DND-41 (cell line): ENCODE data around the gene IWS1.

Source experiments
- CTCF ChIP-seq: IDR thresholded peaks from 2 replicates; pipeline ENCODE4 v1.5.1; 2012; ENCODE audit warnings: borderline replicate concordance, low read length, moderate library complexity, mild to moderate bottlenecking; ENCODE audit not compliant: poor library complexity, severe bottlenecking; ENCODE audit errors: extremely low read depth
- EZH2 ChIP-seq: IDR thresholded peaks from 3 replicates; pipeline ENCODE4 v1.6.1; 2012; ENCODE audit warnings: borderline replicate concordance, low read depth, mild to moderate bottlenecking, moderate library complexity, low read length, inconsistent platforms; ENCODE audit not compliant: severe bottlenecking

DNA sequence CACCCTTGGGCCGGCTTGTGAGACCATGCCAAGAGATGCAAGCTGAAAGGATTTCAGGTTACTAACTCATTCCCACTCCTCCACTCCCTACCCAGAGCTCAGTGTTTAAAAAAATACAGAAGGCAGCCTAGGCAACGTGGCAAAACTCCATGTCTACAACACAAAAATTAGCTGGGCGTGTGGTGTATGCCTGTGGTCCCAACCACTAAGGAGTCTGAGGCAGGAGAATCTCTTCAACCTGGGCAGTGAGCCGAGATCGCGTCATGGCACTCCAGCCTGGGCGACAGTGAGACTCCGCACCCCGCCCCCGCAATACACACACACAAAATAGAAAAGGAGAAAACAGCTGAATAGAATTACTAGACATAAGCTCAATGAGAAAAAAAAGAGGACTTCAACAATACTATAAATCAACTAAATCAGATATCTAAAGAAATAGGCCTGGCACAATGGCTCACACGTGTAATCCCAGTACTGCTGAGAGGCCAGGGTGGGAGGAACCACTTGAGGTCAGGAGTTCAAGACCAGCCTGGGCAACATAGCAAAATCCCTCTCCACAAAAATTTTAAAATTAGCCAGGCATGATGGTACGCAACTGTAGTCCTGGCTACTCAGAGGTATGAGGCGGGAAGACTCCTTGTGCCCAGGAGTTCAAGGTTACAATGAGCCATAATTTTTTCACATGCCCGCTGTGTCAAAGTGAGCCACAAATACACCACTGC, 10.1 kb downstream of the IWS1 start:
- TF ChIP-seq EZH2 = no peak
- TF ChIP-seq CTCF = no peak
